ENCODE data around the gene LSM4.

DNA sequence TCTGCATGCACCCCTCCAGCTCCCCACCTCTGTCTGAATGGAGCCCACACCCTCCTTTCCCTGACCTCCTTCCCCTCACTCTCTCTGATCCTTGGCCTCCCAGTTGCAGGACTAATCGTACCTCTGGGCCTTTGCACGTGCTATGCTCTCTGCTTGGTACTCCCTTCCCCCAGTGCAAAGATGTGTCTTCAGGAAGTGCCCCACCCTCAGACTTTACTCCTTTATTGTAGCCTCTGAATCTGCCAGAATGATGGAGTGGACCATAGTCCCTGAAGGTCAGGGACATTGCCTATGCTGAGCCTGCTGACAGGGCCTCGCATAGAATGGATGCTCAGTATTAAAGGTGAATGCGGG lies 40.1 kb downstream of the LSM4 start:
- TF ChIP-seq FOS (IDR thresholded peaks at IDR 0.05; ENCODE audit: low read depth, low read length) = no peak
- no peak for TF ChIP-seq POLR2A (IDR thresholded peaks at IDR 0.05; ENCODE audit: low read depth, low read length)
- TF ChIP-seq, protein P1, sequence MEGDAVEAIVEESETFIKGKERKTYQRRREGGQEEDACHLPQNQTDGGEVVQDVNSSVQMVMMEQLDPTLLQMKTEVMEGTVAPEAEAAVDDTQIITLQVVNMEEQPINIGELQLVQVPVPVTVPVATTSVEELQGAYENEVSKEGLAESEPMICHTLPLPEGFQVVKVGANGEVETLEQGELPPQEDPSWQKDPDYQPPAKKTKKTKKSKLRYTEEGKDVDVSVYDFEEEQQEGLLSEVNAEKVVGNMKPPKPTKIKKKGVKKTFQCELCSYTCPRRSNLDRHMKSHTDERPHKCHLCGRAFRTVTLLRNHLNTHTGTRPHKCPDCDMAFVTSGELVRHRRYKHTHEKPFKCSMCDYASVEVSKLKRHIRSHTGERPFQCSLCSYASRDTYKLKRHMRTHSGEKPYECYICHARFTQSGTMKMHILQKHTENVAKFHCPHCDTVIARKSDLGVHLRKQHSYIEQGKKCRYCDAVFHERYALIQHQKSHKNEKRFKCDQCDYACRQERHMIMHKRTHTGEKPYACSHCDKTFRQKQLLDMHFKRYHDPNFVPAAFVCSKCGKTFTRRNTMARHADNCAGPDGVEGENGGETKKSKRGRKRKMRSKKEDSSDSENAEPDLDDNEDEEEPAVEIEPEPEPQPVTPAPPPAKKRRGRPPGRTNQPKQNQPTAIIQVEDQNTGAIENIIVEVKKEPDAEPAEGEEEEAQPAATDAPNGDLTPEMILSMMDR (conservative IDR thresholded peaks at IDR 0.05; ENCODE audit: low read depth, low read length) = no peak
- no peak for TF ChIP-seq MAZ (IDR thresholded peaks at IDR 0.05; ENCODE audit: borderline replicate concordance, low read depth, low read length)
- TF ChIP-seq RCOR1 (IDR thresholded peaks at IDR 0.05; ENCODE audit: insufficient replicate concordance, low read length) = no peak
- no peak for TF ChIP-seq MXI1 (IDR thresholded peaks at IDR 0.05; ENCODE audit: borderline replicate concordance, low read depth, low read length)
- no peak for TF ChIP-seq SMC3 (IDR thresholded peaks at IDR 0.05; ENCODE audit: low read depth, low read length)

All from IMR-90 (cell line).